HepG2 (cell line): ENCODE results near the gene MYH10. TPM values are rescaled to one million over a fixed set of nuclear protein-coding genes. Genes with fewer than 3 reads are reported as not detected.

ENCODE experiments used
- BCLAF1 ChIP-seq: fragments of 450-650 bp; IDR thresholded peaks from 2 replicates; pipeline ENCODE4 v1.6.1; 2017; ENCODE audit warnings: mild to moderate bottlenecking
- CCAR2 ChIP-seq: fragments of 200-400 bp; formaldehyde crosslinking; optimal IDR thresholded peaks from 2 replicates; pipeline ENCODE3; 2018; ENCODE audit warnings: low read depth, mild to moderate bottlenecking, low read length, moderate library complexity
- ESRRA ChIP-seq: sonication (generic); formaldehyde crosslinking; IDR thresholded peaks from 2 replicates; pipeline ENCODE4 v1.5.1; 2020; ENCODE audit warnings: mild to moderate bottlenecking, low read depth, missing genetic modification reagents
- FOXP1 ChIP-seq, 2 experiments: fragments of 450-650 bp in 1 of 2; IDR thresholded peaks; 2 replicates each; pipeline ENCODE4 v1.6.1; 2017 to 2018; ENCODE audit warnings: antibody characterized with exemption in 1 of 2
- NONO ChIP-seq, 2 experiments: fragments of 450-650 bp in 1 of 2; sonication (generic) in 1 of 2; formaldehyde crosslinking in 1 of 2; IDR thresholded peaks in 1 of 2; conservative IDR thresholded peaks in 1 of 2; 2 replicates each; pipeline versions ENCODE4 v1.6.1 to v1.8.0; 2017 to 2022; ENCODE audit warnings: mild to moderate bottlenecking in 1 of 2, missing genetic modification reagents in 1 of 2, moderate library complexity in 1 of 2
- ZBTB33 ChIP-seq: sonication (generic); formaldehyde crosslinking; IDR thresholded peaks from 2 replicates; pipeline ENCODE4 v1.4.0; 2020; ENCODE audit warnings: missing genetic modification reagents
- ZHX2 ChIP-seq, 2 experiments: sonication (generic) in 1 of 2; formaldehyde crosslinking in 1 of 2; IDR thresholded peaks; 2 replicates each; pipeline versions ENCODE4 v1.6.1 to v1.9.0; 2014 to 2022; ENCODE audit warnings: antibody characterized with exemption in 1 of 2, borderline replicate concordance in 1 of 2, inconsistent platforms in 1 of 2, low read depth in 1 of 2, missing genetic modification reagents in 1 of 2
- ZNF234 ChIP-seq: sonication (generic); formaldehyde crosslinking; conservative IDR thresholded peaks from 2 replicates; pipeline ENCODE4 v1.5.1; 2020; ENCODE audit warnings: mild to moderate bottlenecking, missing genetic modification reagents
- ZNF34 ChIP-seq: sonication (generic); formaldehyde crosslinking; IDR thresholded peaks from 2 replicates; pipeline ENCODE4 v1.4.0; 2020; ENCODE audit warnings: mild to moderate bottlenecking, missing genetic modification reagents, borderline replicate concordance
- ZNF510 ChIP-seq: sonication (generic); formaldehyde crosslinking; IDR thresholded peaks from 2 replicates; pipeline ENCODE4 v1.4.0; 2020; ENCODE audit warnings: low read depth, mild to moderate bottlenecking, missing genetic modification reagents
- ZNF512 ChIP-seq: sonication (generic); formaldehyde crosslinking; IDR thresholded peaks from 2 replicates; pipeline ENCODE4 v1.4.0; 2020; ENCODE audit warnings: mild to moderate bottlenecking, missing genetic modification reagents
- polyA plus RNA-seq, 8 experiments: library from polyadenylated mRNA; depleted of rRNA in 3 of 8; stranded (reverse) in 7 of 8; unstranded in 1 of 8; fragments of >200 nt; fragmentation: Illumina TruSeq in 4 of 8; extraction: Trizol in 4 of 8; gene quantifications; 2 replicates each; pipeline versions ENCODE4 v1.2.1 to v1.2.3, GENCODE V29; 2011 to 2016; ENCODE audit warnings: low read depth in 4 of 8, missing spikeins in 1 of 8, mixed read lengths in 1 of 8; ENCODE audit not compliant: insufficient read depth in 1 of 8
- total RNA-seq, 5 experiments: library from RNA; depleted of rRNA; stranded (reverse); fragments of >200 nt; fragmentation: Illumina TruSeq; extraction: Trizol; gene quantifications; 2 replicates each; pipeline ENCODE4 v1.2.3, GENCODE V29; 2016; ENCODE audit warnings: low read depth in 1 of 5
- TF ChIP-seq, protein P1 (sequence below): sonication (generic); formaldehyde crosslinking; IDR thresholded peaks from 2 replicates; pipeline ENCODE4 v1.8.0; 2022; ENCODE audit warnings: mild to moderate bottlenecking, missing genetic modification reagents, borderline replicate concordance

Gene MYH10
- total and polyA plus RNA-seq, 2 of the 13 experiments (the other 11 are each of a cell fraction or from before 2014, with no cell fraction given) = 43.4 to 68.6 TPM

GRCh38 chr17:8436169-8436843 is 194.2 kb downstream of the MYH10 start (continued):
- TF ChIP-seq BCLAF1 (no peak), ZNF34 (no peak), NONO (IDR thresholded peaks at IDR 0.05) (no peak), NONO (CRISPR knock-in tag; conservative IDR thresholded peaks at IDR 0.05) (no peak; the same call in 1 of the 2 replicates), ZNF510 (CRISPR knock-in tag) (no peak), ESRRA (CRISPR knock-in tag) (no peak), ZBTB33 (CRISPR knock-in tag) (no peak), FOXP1 (IDR thresholded peaks at IDR 0.05) (no peak), FOXP1 (CRISPR knock-in tag; IDR thresholded peaks at IDR 0.05) (no peak), ZHX2 (IDR thresholded peaks at IDR 0.05; ENCODE audit: low read depth) (no peak), ZHX2 (CRISPR knock-in tag; IDR thresholded peaks at IDR 0.05; ENCODE audit: borderline replicate concordance) (no peak), CCAR2 (no peak), ZNF234 (CRISPR knock-in tag) (0 out of 2 replicates have a peak, but pooled peaks have one; percentile 52), ZNF512 (no peak)
- TF ChIP-seq, protein P1, sequence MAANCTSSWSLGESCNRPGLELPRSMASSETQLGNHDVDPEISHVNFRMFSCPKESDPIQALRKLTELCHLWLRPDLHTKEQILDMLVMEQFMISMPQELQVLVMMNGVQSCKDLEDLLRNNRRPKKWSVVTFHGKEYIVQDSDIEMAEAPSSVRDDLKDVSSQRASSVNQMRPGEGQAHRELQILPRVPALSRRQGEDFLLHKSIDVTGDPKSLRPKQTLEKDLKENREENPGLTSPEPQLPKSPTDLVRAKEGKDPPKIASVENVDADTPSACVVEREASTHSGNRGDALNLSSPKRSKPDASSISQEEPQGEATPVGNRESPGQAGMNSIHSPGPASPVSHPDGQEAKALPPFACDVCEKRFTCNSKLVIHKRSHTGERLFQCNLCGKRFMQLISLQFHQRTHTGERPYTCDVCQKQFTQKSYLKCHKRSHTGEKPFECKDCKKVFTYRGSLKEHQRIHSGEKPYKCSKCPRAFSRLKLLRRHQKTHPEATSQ (CRISPR knock-in tag) = 0 out of 2 replicates have a peak, but pooled peaks have one; percentile 58
